Fibroblast of lung (primary cell): ENCODE results near the gene TBR1.

Source experiments
- CTCF ChIP-seq, 2 donors: IDR thresholded peaks in 1 of 2; conservative IDR thresholded peaks in 1 of 2; 1 replicate in 1 of 2; 2 replicates in 1 of 2; pipeline ENCODE4 v1.5.1; 2011 to 2012; ENCODE audit warnings: low read length in 2 of 2, control low read depth in 1 of 2, inconsistent platforms in 1 of 2, low read depth in 1 of 2, mild to moderate bottlenecking in 1 of 2
- EZH2 ChIP-seq: IDR thresholded peaks from 2 replicates; pipeline ENCODE4 v1.5.1; 2012; ENCODE audit warnings: low read length, control low read depth, mild to moderate bottlenecking; ENCODE audit errors: missing control alignments

- TF ChIP-seq CTCF (conservative IDR thresholded peaks at IDR 0.05 in 1 of 2, IDR thresholded peaks at IDR 0.05 in 1 of 2; ENCODE audit: low read depth in 1 of 2, low read length in 2 of 2) (no peak), EZH2 (no peak)
Measured at GRCh38 chr2:161448431-161448830, 32.3 kb downstream of the TBR1 start.
